Stimulated activated CD8-positive, alpha-beta memory T cell treated with anti-CD3 and anti-CD28 coated beads, Interleukin-4, amount 100 ng/mL, for 1 hour (primary cell): ENCODE results near the gene PVRIG.
"Not testable (repeated sequence)": the region's sequence is repeated elsewhere in the genome, so short reads cannot be mapped to it uniquely, and the experiment has no call there.

Experiments used
- DNase-seq, 2 donors: peaks; one replicate each; pipeline ENCODE4 v3.0.0-alpha.2; 2020; ENCODE audit warnings: low read depth in 2 of 2, low spot score in 1 of 2

Gene PVRIG

GRCh38 chr7:100270046-100270918, 50.5 kb downstream of the PVRIG start:
- DNase-seq: not testable (repeated sequence)
